HG02610 (cell line): ENCODE results near the gene KLHL3.

Source experiments
- ATAC-seq: cut with Tn5 transposase; IDR thresholded peaks from one replicate; pipeline ENCODE4 v1.9.1; 2021; ENCODE audit warnings: mild to moderate bottlenecking, moderate library complexity; ENCODE audit not compliant: unreplicated experiment

Gene KLHL3

GRCh38 chr5:137636830-137637714 is 98.8 kb downstream of the KLHL3 start:
- no peak for ATAC-seq

GRCh38 chr5:137636099-137636498 is 99.8 kb downstream of the KLHL3 start:
- ATAC-seq = no peak

GRCh38 chr5:137635521-137635921 is 100.4 kb downstream of the KLHL3 start:
- ATAC-seq = no peak

GRCh38 chr5:137633896-137634295 is 102.0 kb downstream of the KLHL3 start:
- no peak for ATAC-seq

GRCh38 chr5:137632716-137633115 is 103.2 kb downstream of the KLHL3 start:
- no peak for ATAC-seq

- ATAC-seq = no peak
These were observed 104.4 kb downstream of the KLHL3 start for GRCh38 chr5:137631453-137631852.

- no peak for ATAC-seq
These were observed 104.9 kb downstream of the KLHL3 start for GRCh38 chr5:137630972-137631370.

- ATAC-seq = no peak
These were observed 105.5 kb downstream of the KLHL3 start for GRCh38 chr5:137630216-137630971.

GRCh38 chr5:137629646-137630045 is 106.2 kb downstream of the KLHL3 start:
- ATAC-seq = peak; percentile 65

GRCh38 chr5:137627706-137628105 is 108.2 kb downstream of the KLHL3 start:
- ATAC-seq = no peak

- ATAC-seq = no peak
These were observed 108.6 kb downstream of the KLHL3 start for GRCh38 chr5:137627293-137627692.

GRCh38 chr5:137624786-137625349 is 111.0 kb downstream of the KLHL3 start:
- no peak for ATAC-seq

GRCh38 chr5:137622850-137623249 is 113.0 kb downstream of the KLHL3 start:
- no peak for ATAC-seq

GRCh38 chr5:137621861-137622823 is 113.7 kb downstream of the KLHL3 start:
- ATAC-seq = no peak

- ATAC-seq = no peak
These were observed 114.6 kb downstream of the KLHL3 start for GRCh38 chr5:137621306-137621705.

- no peak for ATAC-seq
These were observed 116.6 kb downstream of the KLHL3 start for GRCh38 chr5:137619191-137619870.

- no peak for ATAC-seq
These were observed 117.4 kb downstream of the KLHL3 start for GRCh38 chr5:137618476-137618875.

- ATAC-seq = no peak
These were observed 118.2 kb downstream of the KLHL3 start for GRCh38 chr5:137617528-137618205.

- no peak for ATAC-seq
These were observed 119.8 kb downstream of the KLHL3 start for GRCh38 chr5:137616046-137616445.
